Measurements from ENCODE around the gene ECSIT.

DNA sequence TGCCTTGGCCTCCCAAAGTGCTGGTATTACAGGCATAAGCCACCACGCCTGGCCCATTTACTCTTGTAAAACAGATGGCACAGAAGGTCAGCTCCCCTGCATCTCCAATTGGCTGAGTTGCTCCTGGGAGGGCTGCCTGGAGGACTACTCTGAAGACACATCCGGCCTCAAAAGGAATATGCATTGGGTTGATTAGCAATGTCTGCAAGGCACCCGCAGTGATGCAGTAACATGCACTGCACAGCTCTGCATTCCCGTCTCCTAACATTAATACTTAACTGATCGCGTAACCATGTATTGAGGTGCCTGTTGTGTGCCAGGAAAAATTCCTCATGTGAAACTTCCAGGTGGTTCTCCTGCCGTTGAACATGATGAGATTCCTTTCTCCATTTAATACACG lies 53.1 kb downstream of the ECSIT start:
- TF ChIP-seq CTCF (IDR thresholded peaks at IDR 0.05) = no peak
- no peak for TF ChIP-seq POLR2A (IDR thresholded peaks at IDR 0.05)
- no peak for TF ChIP-seq POLR2AphosphoS5 (IDR thresholded peaks at IDR 0.05; ENCODE audit: insufficient read depth in 1 of 2, low read depth in 1 of 2)

Measured in vagina (tissue), 2 donors.